HepG2 (cell line): Measurements from ENCODE around the gene DPH2. TPM values are rescaled to one million over a fixed set of nuclear protein-coding genes. Genes with fewer than 3 reads are reported as not detected.
A peak's percentile ranks its signal among the peaks of the same experiment; 100 is the strongest.

Experiments used
- ARNTL ChIP-seq: sonication (generic); formaldehyde crosslinking; IDR thresholded peaks from 2 replicates; pipeline ENCODE4 v1.4.0; 2020; ENCODE audit warnings: mild to moderate bottlenecking, missing genetic modification reagents
- ATF7 ChIP-seq, 2 experiments: fragments of 450-650 bp in 1 of 2; sonication (generic) in 1 of 2; formaldehyde crosslinking in 1 of 2; IDR thresholded peaks; 2 replicates each; pipeline versions ENCODE4 v1.4.0 to v1.6.1; 2016 to 2020; ENCODE audit warnings: antibody characterized with exemption in 1 of 2, mild to moderate bottlenecking in 1 of 2, missing genetic modification reagents in 1 of 2
- FLYWCH1 ChIP-seq: sonication (generic); formaldehyde crosslinking; IDR thresholded peaks from 2 replicates; pipeline ENCODE4 v1.8.1; 2023; ENCODE audit warnings: mild to moderate bottlenecking, missing genetic modification reagents
- FOXK1 ChIP-seq: sonication (generic); formaldehyde crosslinking; IDR thresholded peaks from 2 replicates; pipeline ENCODE4 v1.4.0; 2020; ENCODE audit warnings: low read depth, missing genetic modification reagents, borderline replicate concordance
- PBX3 ChIP-seq: sonication (generic); formaldehyde crosslinking; IDR thresholded peaks from 2 replicates; pipeline ENCODE4 v1.8.1; 2023; ENCODE audit warnings: missing genetic modification reagents, inconsistent platforms, borderline replicate concordance
- PHF5A ChIP-seq: IDR thresholded peaks from one replicate; pipeline ENCODE4 v1.6.1; 2018; ENCODE audit warnings: low read depth, missing genetic modification reagents; ENCODE audit not compliant: unreplicated experiment
- POLR2AphosphoS2 ChIP-seq: IDR thresholded peaks from 2 replicates; pipeline ENCODE4 v1.6.1; 2011; ENCODE audit warnings: low read depth, low read length, improper control_type of control experiment
- SMAD9 ChIP-seq: sonication (generic); formaldehyde crosslinking; IDR thresholded peaks from 2 replicates; pipeline ENCODE4 v1.5.1; 2020; ENCODE audit warnings: mild to moderate bottlenecking, missing genetic modification reagents
- SMC3 ChIP-seq: IDR thresholded peaks from 2 replicates; pipeline ENCODE4 v1.6.1; 2011; ENCODE audit warnings: low read length, improper control_type of control experiment
- TAF1 ChIP-seq: sonication (generic); formaldehyde crosslinking; IDR thresholded peaks from 2 replicates; pipeline ENCODE4 v1.4.0; 2020; ENCODE audit warnings: missing genetic modification reagents
- ZNF577 ChIP-seq: sonication (generic); formaldehyde crosslinking; IDR thresholded peaks from 2 replicates; pipeline ENCODE4 v1.4.0; 2020; ENCODE audit warnings: mild to moderate bottlenecking, low read depth, missing genetic modification reagents, borderline replicate concordance
- polyA plus RNA-seq, 8 experiments: library from polyadenylated mRNA; depleted of rRNA in 3 of 8; stranded (reverse) in 7 of 8; unstranded in 1 of 8; fragments of >200 nt; fragmentation: Illumina TruSeq in 4 of 8; extraction: Trizol in 4 of 8; gene quantifications; 2 replicates each; pipeline versions ENCODE4 v1.2.1 to v1.2.3, GENCODE V29; 2011 to 2016; ENCODE audit warnings: low read depth in 4 of 8, missing spikeins in 1 of 8, mixed read lengths in 1 of 8; ENCODE audit not compliant: insufficient read depth in 1 of 8
- total RNA-seq, 5 experiments: library from RNA; depleted of rRNA; stranded (reverse); fragments of >200 nt; fragmentation: Illumina TruSeq; extraction: Trizol; gene quantifications; 2 replicates each; pipeline ENCODE4 v1.2.3, GENCODE V29; 2016; ENCODE audit warnings: low read depth in 1 of 5
- TF ChIP-seq, protein P1 (sequence below): sonication (generic); formaldehyde crosslinking; conservative IDR thresholded peaks from 2 replicates; pipeline ENCODE4 v1.5.0; 2020; ENCODE audit warnings: missing genetic modification reagents
- TF ChIP-seq, protein P2 (sequence below): sonication (generic); formaldehyde crosslinking; IDR thresholded peaks from 2 replicates; pipeline ENCODE4 v1.5.0; 2020; ENCODE audit warnings: mild to moderate bottlenecking, missing genetic modification reagents, borderline replicate concordance
- TF ChIP-seq, protein P3 (sequence below): sonication (generic); formaldehyde crosslinking; IDR thresholded peaks from 2 replicates; pipeline ENCODE4 v1.4.0; 2020; ENCODE audit warnings: missing genetic modification reagents
- TF ChIP-seq, protein P4 (sequence below): sonication (generic); formaldehyde crosslinking; IDR thresholded peaks from 2 replicates; pipeline ENCODE4 v1.8.0; 2022; ENCODE audit warnings: missing genetic modification reagents, mild to moderate bottlenecking, inconsistent platforms, borderline replicate concordance

The DPH2 gene
- total and polyA plus RNA-seq, 2 of the 13 experiments (the other 11 are each of a cell fraction or from before 2014, with no cell fraction given), result 32.2 to 38.3 TPM

DNA sequence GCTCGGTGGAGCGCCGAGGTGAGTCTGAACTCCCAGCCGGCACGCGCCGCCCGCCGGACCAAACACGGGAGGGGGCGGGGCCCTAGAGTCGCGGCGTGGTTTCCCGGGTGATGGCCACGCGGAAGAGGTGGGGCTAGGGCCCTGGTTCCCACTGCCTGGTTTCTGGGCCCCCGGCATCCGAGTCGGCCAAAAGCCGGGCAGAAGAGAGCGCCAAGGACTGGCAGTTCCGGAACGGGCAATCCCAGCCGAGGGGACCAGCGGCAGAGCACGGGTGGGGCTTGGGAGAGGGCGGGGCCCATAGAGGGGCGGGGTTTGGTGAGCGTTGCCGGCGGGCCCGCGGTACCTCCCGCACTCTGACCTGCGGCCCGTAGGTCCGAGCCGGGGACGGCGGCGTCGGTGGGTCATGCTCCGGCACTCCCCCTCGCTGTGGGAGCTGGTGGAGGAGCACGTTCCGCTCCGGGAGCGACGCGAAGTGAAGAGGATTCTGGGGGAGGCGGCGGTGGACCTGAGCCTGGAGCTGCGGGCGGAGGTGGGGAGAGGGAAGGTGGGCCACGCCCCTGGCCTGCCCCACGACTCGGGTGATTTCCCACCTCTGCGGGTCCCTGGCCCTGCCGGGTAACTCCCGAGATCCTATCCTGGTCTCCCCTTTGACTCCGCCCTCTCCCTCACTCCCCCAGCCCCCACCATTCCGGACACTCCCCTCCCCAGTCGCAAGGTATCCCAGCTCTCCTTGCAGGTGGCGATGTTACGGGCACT lies 21.8 kb downstream of the DPH2 start, which contains the start of gene CCDC24 (continued):
- TF ChIP-seq SMAD9 (CRISPR knock-in tag) (no peak), FLYWCH1 (CRISPR knock-in tag) (no peak), SMC3 (no peak), TAF1 (CRISPR knock-in tag) (peak; percentile 40; the same call in 1 of the 2 replicates), PHF5A (CRISPR knock-in tag) (no peak), FOXK1 (CRISPR knock-in tag) (no peak), ATF7 (IDR thresholded peaks at IDR 0.05) (no peak), ATF7 (CRISPR knock-in tag; IDR thresholded peaks at IDR 0.05) (no peak), PBX3 (no peak), ZNF577 (no peak), POLR2AphosphoS2 (no peak), ARNTL (CRISPR knock-in tag) (peak; percentile 98)
- TF ChIP-seq, protein P1, sequence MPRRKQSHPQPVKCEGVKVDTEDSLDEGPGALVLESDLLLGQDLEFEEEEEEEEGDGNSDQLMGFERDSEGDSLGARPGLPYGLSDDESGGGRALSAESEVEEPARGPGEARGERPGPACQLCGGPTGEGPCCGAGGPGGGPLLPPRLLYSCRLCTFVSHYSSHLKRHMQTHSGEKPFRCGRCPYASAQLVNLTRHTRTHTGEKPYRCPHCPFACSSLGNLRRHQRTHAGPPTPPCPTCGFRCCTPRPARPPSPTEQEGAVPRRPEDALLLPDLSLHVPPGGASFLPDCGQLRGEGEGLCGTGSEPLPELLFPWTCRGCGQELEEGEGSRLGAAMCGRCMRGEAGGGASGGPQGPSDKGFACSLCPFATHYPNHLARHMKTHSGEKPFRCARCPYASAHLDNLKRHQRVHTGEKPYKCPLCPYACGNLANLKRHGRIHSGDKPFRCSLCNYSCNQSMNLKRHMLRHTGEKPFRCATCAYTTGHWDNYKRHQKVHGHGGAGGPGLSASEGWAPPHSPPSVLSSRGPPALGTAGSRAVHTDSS, result no peak
- TF ChIP-seq, protein P2, sequence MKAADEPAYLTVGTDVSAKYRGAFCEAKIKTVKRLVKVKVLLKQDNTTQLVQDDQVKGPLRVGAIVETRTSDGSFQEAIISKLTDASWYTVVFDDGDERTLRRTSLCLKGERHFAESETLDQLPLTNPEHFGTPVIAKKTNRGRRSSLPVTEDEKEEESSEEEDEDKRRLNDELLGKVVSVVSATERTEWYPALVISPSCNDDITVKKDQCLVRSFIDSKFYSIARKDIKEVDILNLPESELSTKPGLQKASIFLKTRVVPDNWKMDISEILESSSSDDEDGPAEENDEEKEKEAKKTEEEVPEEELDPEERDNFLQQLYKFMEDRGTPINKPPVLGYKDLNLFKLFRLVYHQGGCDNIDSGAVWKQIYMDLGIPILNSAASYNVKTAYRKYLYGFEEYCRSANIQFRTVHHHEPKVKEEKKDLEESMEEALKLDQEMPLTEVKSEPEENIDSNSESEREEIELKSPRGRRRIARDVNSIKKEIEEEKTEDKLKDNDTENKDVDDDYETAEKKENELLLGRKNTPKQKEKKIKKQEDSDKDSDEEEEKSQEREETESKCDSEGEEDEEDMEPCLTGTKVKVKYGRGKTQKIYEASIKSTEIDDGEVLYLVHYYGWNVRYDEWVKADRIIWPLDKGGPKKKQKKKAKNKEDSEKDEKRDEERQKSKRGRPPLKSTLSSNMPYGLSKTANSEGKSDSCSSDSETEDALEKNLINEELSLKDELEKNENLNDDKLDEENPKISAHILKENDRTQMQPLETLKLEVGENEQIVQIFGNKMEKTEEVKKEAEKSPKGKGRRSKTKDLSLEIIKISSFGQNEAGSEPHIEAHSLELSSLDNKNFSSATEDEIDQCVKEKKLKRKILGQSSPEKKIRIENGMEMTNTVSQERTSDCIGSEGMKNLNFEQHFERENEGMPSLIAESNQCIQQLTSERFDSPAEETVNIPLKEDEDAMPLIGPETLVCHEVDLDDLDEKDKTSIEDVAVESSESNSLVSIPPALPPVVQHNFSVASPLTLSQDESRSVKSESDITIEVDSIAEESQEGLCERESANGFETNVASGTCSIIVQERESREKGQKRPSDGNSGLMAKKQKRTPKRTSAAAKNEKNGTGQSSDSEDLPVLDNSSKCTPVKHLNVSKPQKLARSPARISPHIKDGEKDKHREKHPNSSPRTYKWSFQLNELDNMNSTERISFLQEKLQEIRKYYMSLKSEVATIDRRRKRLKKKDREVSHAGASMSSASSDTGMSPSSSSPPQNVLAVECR (CRISPR knock-in tag), result peak; percentile 91; the same call in 1 of the 2 replicates
- TF ChIP-seq, protein P3, sequence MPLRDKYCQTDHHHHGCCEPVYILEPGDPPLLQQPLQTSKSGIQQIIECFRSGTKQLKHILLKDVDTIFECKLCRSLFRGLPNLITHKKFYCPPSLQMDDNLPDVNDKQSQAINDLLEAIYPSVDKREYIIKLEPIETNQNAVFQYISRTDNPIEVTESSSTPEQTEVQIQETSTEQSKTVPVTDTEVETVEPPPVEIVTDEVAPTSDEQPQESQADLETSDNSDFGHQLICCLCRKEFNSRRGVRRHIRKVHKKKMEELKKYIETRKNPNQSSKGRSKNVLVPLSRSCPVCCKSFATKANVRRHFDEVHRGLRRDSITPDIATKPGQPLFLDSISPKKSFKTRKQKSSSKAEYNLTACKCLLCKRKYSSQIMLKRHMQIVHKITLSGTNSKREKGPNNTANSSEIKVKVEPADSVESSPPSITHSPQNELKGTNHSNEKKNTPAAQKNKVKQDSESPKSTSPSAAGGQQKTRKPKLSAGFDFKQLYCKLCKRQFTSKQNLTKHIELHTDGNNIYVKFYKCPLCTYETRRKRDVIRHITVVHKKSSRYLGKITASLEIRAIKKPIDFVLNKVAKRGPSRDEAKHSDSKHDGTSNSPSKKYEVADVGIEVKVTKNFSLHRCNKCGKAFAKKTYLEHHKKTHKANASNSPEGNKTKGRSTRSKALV (CRISPR knock-in tag), result no peak
- TF ChIP-seq, protein P4, sequence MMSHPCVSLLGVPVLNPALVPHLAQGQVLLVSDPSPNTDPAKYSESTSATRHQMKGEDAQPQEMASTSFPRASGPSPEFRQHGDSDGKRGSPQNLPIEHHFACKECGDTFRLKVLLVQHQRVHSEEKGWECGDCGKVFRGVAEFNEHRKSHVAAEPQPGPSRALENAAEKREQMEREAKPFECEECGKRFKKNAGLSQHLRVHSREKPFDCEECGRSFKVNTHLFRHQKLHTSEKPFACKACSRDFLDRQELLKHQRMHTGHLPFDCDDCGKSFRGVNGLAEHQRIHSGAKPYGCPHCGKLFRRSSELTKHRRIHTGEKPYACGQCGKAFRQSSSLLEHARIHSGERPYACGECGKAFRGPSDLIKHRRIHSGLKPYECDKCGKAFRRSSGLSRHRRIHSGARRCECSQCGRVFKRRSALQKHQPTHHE (CRISPR knock-in tag), result no peak
